ENCODE measurements around the gene MYD88. TPM values are rescaled to one million over a fixed set of nuclear protein-coding genes. Genes with fewer than 3 reads are reported as not detected.

MYD88 gene
- total RNA-seq, 1 experiment from 2014 or later = 19.2 TPM

DNA sequence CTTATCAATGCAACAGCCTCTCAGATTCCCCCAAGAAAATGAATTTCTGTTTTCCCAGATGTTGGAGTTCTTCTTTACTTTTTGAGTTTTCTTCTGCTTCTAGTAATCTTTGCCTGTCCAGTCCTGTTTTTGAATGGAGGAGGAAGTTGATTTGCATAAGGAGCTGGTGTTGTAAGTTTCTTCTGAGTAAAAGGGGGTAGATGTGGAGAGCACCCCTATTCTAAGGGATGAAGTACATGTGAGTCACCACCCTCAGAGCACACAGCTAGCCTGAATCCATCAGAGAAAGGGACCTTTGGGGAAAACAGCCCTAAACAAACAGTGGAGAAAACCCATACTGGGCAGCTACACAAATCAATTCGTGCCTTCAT is 36.0 kb upstream of the MYD88 start:
- Mint-ChIP-seq H3K27ac (no peak overlapping the region), H3K4me1 (peaks cover 35% of the 10 kb centered on the region), H3K4me3 (no peak overlapping the region), H3K27me3 (ENCODE audit: low read depth) (peaks cover under 1% of the 10 kb centered on the region; the same call in 1 of the 2 replicates), H3K9me3 (peaks cover 21% of the 10 kb centered on the region), H3K36me3 (peaks cover 10% of the 10 kb centered on the region; the same call in 1 of the 2 replicates)
- CTCF ChIA-PET = interaction anchor here (0.7 to 1.0 kb wide), 2 partner anchors 28 to 636 kb away, joined by 3 read pairs; no protein-coding TSS in a partner anchor
- DNase-seq (ENCODE audit: low spot score) = no peak
- TF ChIP-seq NFE2L1 (CRISPR knock-in tag; IDR thresholded peaks at IDR 0.05) = no peak
- TF ChIP-seq SP1 (CRISPR knock-in tag; conservative IDR thresholded peaks at IDR 0.05) = no peak
- TF ChIP-seq ZNF425 (CRISPR knock-in tag; conservative IDR thresholded peaks at IDR 0.05) = no peak
- TF ChIP-seq, protein P1, sequence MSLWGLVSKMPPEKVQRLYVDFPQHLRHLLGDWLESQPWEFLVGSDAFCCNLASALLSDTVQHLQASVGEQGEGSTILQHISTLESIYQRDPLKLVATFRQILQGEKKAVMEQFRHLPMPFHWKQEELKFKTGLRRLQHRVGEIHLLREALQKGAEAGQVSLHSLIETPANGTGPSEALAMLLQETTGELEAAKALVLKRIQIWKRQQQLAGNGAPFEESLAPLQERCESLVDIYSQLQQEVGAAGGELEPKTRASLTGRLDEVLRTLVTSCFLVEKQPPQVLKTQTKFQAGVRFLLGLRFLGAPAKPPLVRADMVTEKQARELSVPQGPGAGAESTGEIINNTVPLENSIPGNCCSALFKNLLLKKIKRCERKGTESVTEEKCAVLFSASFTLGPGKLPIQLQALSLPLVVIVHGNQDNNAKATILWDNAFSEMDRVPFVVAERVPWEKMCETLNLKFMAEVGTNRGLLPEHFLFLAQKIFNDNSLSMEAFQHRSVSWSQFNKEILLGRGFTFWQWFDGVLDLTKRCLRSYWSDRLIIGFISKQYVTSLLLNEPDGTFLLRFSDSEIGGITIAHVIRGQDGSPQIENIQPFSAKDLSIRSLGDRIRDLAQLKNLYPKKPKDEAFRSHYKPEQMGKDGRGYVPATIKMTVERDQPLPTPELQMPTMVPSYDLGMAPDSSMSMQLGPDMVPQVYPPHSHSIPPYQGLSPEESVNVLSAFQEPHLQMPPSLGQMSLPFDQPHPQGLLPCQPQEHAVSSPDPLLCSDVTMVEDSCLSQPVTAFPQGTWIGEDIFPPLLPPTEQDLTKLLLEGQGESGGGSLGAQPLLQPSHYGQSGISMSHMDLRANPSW (CRISPR knock-in tag; conservative IDR thresholded peaks at IDR 0.05; ENCODE audit: low read depth) = no peak
- no peak for TF ChIP-seq SMAD3 (CRISPR knock-in tag; IDR thresholded peaks at IDR 0.05; ENCODE audit: borderline replicate concordance)
- no peak for TF ChIP-seq KAT7 (CRISPR knock-in tag; IDR thresholded peaks at IDR 0.05; ENCODE audit: borderline replicate concordance)
- no peak for TF ChIP-seq NR2C2 (CRISPR knock-in tag; IDR thresholded peaks at IDR 0.05)
- TF ChIP-seq, protein P2, sequence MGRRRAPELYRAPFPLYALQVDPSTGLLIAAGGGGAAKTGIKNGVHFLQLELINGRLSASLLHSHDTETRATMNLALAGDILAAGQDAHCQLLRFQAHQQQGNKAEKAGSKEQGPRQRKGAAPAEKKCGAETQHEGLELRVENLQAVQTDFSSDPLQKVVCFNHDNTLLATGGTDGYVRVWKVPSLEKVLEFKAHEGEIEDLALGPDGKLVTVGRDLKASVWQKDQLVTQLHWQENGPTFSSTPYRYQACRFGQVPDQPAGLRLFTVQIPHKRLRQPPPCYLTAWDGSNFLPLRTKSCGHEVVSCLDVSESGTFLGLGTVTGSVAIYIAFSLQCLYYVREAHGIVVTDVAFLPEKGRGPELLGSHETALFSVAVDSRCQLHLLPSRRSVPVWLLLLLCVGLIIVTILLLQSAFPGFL (CRISPR knock-in tag; IDR thresholded peaks at IDR 0.05; ENCODE audit: borderline replicate concordance) = no peak
- TF ChIP-seq ZBTB21 (CRISPR knock-in tag; IDR thresholded peaks at IDR 0.05; ENCODE audit: borderline replicate concordance) = no peak
- no peak for TF ChIP-seq ZNF532 (CRISPR knock-in tag; IDR thresholded peaks at IDR 0.05; ENCODE audit: borderline replicate concordance)
- TF ChIP-seq ZNF232 (CRISPR knock-in tag; IDR thresholded peaks at IDR 0.05) = no peak
- TF ChIP-seq FOXP1 (CRISPR knock-in tag; IDR thresholded peaks at IDR 0.05; ENCODE audit: borderline replicate concordance) = no peak
- TF ChIP-seq GABPB1 (CRISPR knock-in tag; IDR thresholded peaks at IDR 0.05) = no peak
- no peak for TF ChIP-seq HMGA2 (CRISPR knock-in tag; IDR thresholded peaks at IDR 0.05)
- POLR2A ChIA-PET = no interaction called here
- ATAC-seq = no peak

DNA sequence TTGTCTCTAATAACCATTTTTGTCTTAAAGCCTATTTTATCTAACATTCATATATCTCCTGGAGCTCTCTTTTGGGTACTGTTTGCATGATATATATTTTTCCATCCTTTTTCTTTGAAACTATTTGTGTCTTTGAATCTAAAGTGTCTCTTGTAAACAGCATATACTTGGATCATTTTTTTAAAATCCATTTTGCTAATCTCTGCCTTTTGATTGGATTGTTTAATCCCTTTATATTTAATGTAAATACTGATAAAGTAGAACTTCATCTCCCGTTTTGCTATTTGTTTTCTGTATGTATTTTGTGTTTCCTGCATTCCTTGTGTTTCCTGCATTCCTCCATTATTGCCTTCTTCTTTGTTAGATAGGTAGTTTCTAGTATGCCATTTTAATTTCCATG is 32.9 kb upstream of the MYD88 start:
- ChIA-PET CTCF (no interaction called here), POLR2A (no interaction called here)
- DNase-seq (ENCODE audit: low spot score) = no peak
- peaks cover 11% of the 10 kb centered on the region for H3K4me1 Mint-ChIP-seq
- no peaks in the 10 kb centered on the region; the same call in 1 of the 2 replicates for H3K27me3 Mint-ChIP-seq (ENCODE audit: low read depth)
- ATAC-seq = no peak
- peaks cover 10% of the 10 kb centered on the region; the same call in 1 of the 2 replicates for H3K36me3 Mint-ChIP-seq
- no peak overlapping the region for H3K27ac Mint-ChIP-seq
- peaks cover 21% of the 10 kb centered on the region for H3K9me3 Mint-ChIP-seq
- TF ChIP-seq, protein P3, sequence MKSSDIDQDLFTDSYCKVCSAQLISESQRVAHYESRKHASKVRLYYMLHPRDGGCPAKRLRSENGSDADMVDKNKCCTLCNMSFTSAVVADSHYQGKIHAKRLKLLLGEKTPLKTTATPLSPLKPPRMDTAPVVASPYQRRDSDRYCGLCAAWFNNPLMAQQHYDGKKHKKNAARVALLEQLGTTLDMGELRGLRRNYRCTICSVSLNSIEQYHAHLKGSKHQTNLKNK (CRISPR knock-in tag; IDR thresholded peaks at IDR 0.05) = no peak
- no peak for TF ChIP-seq TP53 (CRISPR knock-in tag; IDR thresholded peaks at IDR 0.05)
- no peak for TF ChIP-seq ETV6 (CRISPR knock-in tag; IDR thresholded peaks at IDR 0.05)
- no peak for TF ChIP-seq CREB1 (CRISPR knock-in tag; IDR thresholded peaks at IDR 0.05)
- no peak for TF ChIP-seq NFE2L1 (CRISPR knock-in tag; IDR thresholded peaks at IDR 0.05)
- no peak for TF ChIP-seq KAT7 (CRISPR knock-in tag; IDR thresholded peaks at IDR 0.05; ENCODE audit: borderline replicate concordance)
- no peak for TF ChIP-seq NFATC4 (CRISPR knock-in tag; IDR thresholded peaks at IDR 0.05)
- no peak overlapping the region for H3K4me3 Mint-ChIP-seq
